NCI-H1694 (cell line): Measurements from ENCODE around the gene LYPD1.

Experiments
- DNase-seq: peaks from one replicate; lab custom pipeline; 2025; lab: John Stamatoyannopoulos, UW

Gene LYPD1

DNA sequence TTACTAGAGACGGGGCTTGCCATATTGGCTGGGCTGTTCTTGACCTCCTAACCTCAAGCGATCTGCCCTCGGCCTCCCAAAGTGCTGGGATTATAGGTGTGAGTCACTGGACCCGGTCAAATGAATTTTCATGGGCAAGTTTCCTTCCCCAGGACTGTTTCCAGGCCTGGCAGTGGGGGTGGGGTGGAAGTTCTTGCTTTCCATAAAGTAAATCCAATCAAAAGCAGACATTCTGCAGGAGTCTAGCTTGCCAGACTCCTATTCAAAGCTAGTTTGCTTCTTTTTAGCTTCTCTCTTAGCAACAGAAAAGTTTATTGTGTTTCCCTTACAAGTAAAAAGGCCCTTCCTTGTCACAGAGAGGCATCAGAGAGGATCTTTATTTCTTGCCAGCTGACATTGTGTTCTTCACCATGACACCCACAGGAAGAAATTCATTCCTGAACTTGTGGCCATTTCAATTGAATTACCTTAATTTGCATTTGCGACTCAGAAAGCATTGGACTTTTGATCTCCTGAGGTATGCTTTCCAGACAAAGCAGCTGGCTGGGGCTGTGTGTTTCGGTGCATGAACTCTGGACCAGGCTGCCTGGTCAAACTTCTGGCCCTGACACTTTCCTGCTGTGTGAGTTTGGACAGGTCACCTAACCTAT, 37.9 kb downstream of the LYPD1 start:
- no peak for DNase-seq

DNA sequence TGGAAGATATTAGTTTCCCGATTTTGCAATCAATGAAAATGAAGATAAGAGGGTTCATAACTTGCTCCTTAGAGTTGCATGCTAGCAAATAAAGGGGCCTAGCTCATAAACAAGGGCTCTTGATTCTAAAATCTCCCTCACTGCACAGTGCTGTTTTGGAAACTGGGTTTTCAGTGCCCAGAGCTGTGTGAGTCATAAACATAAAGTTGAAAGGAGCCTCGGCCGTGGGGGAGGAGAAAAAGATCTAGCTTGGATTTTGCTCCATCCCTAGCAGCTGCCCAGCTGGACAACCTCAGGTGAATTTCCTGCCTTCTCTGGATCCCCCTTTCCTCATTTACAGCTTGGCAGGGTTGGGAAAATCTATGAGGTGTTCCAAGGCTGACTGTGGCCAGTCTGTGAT, 42.5 kb downstream of the LYPD1 start:
- DNase-seq: no peak

DNA sequence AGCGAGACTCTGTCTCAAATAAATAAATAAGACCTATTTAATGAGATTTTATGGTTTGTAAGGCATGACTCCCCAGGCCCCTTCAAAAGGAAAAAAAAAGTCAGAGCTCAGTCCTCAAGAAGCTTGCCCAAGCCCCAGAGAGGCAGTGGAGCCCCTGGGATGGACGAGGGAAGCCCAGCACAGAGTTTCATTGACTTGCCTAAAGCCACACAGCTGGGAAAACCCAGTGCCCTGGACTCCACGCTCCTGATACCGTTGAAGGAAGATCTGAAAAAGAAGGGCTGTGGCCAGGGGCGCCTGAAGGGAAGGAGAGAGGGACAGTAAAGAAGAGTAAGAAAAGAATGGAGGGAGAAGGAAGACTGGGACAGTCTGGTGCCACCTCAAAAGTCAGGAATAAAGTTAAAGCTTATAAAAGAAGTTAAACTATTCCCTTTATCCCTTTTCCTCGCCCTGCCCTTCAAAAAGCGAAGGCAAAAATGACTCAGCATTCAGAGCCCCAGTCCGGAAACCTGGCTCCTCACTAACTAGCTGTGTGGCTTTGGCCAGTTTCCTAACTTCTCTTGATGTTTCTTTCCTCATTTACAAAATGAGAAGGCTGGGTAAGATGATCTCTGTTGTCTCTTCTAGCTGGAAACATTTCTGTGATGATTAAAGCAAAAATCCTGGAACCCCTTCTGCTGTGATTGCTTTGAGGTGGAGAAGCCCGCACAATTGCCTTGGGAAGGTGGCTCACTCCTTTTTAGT, 46.7 kb downstream of the LYPD1 start:
- DNase-seq: no peak

DNA sequence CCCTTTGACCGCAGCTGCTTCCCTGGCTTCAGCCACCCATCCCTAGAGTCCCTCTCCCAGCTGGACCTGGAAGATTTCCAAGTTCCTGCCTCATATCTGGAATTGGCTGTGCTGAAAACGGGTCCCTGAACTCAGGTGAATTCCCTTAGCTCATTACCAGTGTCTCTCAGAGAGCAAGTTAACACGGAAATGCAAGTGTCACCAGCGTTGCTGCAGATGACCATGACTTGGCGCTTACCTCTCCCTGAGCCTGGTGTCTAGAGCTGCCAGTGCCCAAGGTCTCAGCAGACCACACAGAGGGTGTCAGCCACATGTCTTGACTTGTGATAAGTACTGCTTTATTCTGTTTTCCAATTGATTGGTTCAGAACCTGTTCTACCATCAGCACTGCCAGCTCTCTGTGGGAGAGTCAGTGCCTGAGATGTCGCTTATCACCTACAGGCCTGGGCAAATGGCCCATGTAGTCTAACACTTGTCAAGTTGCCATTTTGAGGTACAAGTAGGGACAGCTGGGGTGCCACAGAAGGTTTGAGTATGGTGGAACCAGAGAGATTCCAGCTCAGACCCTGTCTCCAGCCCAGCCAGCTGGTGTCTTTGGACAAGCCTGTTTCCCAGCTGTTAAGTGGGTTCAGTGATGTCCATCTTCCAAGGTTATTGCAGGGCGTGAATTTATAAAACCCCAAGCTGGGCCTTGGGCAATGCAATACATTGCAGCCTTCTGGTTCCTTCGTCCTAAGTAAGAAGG, 48.7 kb downstream of the LYPD1 start:
- no peak for DNase-seq

DNA sequence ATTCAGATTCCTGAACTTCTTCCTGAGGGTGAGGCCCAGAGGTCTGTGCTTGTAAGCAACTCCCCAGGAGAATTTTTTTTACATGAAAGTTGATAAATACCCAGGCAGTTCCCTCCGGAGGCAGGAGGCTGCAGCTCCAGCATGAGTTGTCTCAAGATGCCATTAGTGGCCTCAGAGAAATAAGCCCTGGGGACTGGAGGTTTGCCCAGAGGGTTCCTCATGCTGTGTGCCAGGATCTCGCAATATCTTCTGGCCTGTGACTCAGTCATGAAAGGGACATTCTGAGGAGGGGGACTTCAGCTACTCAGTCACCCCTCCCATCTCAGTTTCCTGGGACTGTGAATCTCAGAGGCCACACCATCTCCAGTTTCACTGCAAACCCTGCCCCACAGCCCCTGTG, 49.9 kb downstream of the LYPD1 start:
- no peak for DNase-seq

DNA sequence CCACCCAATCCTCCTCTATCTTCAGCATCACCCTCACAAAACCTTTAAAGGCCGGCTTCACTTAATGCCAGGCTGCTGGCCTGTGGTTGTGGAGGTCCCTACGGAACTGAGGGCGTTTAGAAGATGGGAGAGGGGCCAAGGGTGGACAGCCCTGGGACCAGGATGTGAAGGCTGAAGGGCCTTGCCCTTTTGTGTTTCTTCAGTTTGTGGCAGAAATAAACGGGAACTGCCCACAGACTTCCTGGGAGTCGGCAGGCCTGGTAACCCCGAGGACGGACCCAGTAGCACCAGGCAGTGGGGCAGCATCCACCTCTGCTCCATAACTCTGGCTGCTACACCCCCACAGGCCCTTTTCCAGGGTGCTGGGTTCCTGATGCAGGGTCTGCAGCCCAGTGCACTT, 51.3 kb downstream of the LYPD1 start:
- no peak for DNase-seq

DNA sequence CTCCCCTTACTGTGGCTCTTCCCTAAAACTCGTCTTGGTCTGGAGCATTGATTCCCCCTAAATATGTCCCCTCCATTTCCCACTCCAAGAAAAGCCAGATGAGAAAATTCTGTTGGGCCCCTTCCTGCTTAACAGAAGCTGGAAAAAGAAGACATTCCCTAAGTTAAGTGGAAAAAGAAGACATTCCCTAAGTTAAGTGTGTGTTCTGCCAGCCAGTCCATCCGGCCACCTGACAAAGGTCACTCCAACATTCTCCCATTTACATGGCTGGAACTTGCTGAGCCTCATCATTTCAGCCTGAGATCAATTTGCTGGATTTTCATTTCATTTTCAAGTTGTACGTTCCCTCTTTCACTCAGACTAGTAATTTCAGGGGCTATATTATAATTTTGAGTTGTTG, 52.0 kb downstream of the LYPD1 start:
- DNase-seq: no peak

DNA sequence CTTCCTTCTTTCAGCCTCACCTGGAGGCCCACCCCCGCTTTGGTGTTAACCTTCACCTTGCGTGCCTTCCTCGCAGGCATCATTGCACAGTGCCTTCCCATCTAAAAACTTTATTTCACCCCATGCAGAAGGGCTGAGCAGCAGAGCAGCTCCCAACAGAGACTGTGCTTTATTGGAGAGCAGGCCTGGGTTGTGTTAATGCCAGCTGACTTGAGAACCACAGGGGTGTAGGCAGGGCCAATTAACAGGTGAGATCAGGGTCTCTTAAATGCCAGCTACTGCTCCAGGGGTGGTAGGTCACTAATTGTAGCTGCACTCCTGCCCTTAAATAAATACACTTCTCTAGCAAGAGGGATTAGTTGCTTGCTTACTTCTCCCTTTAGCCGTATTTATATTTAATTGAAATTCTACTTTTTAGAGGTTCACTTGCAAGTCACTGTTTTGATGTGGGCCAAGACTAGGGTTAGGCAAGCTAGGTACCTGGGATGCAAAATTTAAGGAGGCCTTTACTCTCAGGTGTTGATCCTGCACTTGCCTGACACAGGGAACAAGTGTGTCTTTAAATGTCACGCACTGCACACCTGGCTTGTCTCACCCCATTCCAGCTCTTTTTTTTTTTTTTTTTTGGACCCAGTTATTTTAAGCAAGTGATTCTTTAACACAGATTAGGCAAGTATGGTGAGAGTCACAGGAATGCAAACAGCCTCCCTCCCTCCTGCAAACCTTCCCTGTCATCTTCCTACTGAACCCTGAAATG, 54.5 kb downstream of the LYPD1 start:
- DNase-seq: no peak

DNA sequence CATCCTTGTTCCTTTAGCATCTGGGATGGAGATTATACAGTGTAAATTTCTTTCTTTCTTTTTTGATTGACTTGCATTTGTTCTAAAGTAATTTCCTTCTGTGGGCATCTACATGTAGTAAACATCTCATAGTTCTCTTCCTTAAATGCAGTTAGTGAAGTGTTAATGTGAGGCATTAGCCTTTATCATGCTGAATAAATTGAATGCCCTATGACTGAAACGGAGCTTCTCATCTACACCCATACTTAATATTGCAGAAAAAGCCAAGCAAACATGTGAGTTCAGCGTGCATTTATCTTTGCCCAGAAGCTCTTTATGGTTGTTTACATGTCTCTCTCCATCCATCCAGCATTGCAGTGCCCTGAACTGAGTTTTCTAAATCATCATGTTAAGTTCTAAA, 58.3 kb downstream of the LYPD1 start:
- no peak for DNase-seq

DNA sequence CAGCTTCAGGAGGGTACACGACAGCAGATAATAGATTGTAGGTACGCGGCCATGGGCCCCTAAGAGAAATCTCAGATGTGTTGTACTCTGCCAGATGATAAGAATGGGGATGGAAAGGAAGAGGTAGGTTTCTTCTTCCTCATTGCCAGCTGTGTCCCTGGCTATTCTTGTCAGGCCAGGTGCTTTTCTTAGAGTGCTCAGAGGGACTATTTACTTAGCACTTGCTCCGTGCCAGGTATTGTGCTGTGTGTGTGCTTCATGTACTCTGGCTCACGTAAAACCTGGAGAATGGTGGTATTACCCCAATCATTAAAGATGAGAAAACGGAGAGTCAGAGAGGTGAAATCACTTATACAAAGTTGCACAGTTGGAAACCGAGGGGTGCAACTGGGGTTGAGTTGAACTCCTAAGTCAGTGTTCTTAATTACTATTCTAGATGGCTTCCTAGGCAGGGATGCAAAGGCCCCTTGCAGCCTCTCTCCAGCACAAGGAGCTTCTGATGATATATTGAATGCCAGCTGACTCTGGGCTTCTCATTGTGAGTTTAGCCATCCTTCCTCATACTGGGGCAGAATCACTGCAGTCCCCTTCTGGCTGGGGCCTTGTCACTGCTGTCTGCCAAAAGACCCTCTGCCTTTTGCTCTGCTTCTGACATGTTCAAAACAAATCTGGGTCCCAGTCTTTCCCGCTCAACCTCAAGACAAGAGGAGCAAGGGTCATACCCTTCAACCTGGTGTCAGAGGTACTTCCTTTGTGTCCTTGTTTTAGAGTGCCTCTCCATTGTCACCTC, 60.7 kb downstream of the LYPD1 start:
- no peak for DNase-seq

DNA sequence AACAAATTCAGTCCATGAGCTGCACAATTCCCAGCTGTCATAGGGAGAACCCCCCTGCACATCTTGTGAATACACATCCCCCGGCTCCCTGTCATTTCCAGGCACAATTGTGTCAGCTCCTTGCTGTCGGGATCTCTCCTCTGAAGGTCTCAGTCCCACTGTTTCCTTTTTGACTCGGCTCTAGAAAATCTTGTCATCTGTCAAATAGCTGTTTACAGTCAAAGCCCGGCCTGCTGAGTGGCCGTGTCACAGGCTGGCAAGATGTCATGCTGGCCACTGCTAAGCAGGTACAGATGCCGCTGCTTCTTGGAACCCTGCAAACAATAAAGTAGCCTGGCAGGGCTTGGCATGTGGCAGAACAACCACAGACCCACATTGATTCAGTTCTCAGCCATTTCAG, 61.7 kb downstream of the LYPD1 start:
- no peak for DNase-seq

DNA sequence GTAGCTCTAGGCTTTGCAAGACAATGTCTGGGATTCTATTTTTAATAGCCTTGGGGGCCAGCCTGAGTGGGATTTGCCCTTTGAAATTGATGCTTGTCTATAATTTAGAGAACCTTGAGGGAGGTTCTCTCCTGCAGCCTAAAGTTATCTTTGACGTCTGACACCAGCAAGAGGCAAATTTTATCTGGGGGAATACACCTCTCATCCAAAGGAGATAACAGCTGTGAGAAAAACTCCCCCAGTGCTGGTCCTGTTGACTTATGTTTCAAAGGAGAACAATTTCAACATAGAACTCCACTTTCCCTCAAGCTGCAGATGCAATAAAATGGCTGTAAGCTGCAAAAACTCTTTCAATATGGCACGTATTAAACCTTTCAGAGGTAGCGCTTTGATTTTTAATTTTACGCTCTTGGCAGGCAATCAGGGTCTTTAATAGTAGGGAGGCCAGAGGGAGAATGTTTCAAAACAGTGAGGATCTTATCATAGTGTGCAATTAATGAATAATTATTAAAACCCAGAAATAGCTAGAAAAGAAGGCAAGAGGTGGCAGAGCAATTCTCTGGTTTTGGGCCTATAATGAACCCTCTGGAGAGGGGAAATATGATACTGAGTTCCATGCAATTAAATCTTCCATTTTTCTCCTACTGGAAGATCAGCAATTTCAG, 62.4 kb downstream of the LYPD1 start:
- DNase-seq: no peak

DNA sequence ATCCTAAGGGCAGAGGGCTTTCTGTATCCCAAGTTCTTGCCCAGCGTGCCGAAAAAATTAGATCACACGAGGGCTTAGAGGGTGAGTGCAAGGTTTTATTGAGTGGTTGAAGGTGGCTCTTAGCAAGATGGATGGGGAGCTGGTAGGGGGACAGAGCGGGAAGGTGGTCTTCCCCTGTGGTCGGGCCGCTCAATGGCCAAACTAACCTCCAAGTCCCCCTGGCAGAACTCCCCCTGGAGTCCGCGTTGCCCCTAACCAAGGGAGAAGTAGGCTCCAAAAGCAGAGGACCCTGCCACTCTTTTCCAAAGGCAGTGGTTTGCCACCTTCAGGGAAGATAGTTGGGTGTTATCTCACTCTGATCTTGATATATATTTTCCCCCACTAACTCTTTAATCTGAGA, 63.4 kb downstream of the LYPD1 start:
- DNase-seq: no peak

DNA sequence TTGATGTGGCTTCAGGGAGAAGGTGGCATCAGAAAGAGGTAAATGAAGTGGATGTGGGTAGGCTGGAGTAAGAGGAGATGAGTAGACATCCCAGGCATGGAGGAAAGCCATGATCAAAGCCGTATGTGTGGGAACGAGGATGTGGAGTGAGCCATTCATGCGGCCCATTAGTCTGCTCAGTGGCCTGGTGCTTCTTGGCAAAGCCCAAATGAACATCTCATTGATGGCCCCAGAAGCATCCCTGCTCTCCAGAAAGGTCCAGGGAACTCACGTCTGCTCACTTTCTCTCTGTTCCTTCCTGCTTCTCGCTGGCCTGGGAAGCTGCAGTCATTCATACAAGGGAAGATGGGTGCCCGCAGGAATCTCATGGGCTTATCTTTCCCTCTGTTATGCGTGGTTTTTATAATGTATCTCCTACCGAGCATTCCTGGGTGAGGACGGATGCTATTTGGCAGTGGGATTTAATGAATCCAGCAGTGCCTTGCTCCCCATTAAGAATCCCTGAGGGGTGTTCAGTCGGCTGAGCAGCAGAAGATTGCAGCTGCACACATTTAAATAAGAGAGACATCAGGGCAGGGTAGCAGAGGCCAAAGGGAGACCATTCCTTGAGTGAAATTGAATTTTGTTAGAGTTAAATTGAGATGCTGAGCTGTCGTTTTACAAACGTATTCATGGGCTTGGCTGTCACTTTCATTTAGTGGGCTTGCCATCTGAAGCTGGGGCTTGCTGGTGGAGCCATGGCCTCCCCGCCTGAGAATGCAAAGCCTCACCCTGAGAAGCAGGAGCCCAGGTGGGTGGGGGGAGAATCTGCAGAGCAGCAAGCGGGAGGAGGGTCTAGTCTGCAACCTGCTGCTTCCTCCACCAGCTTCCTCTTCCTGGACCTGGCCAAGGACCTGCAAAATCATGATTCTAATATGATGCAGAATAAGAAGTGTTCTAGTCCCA, 64.5 kb downstream of the LYPD1 start:
- no peak for DNase-seq

DNA sequence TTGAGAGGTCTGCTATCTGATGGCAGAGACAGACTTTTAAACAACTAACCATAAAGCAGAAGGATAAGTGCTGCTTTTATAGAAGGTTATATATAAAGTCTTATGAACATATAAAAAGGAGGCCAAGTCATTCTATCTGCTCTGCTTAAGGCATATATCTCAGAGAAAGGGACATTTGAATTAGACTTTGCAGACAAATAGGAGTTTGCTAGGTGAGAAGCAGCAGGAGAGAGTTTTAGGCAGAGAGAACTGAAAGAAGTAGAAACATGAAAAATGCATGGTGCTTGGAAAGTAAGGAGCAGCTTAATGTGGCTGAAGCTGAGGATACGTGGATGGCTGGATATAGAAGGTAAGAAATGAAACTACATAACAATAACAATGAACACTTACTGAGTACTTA, 65.4 kb downstream of the LYPD1 start:
- DNase-seq: no peak

DNA sequence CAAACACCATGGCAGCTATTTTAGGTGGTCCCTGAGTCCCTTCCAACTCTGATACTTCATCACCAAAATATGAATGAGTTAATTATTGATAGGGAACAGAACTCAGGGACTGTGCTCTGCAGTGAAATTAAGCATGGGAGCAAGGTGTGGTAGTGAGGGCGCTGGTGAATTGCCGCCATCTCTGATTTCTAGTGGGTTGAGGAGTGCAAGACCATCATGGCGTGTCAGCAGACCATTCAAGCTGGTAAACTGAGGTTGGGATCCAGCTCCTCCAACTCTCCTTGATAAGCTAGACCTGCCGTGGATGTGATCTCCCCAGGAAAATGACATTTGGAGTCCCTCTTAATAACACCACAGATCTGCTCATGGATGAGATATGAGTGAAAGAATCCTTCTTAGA, 70.4 kb downstream of the LYPD1 start:
- no peak for DNase-seq

DNA sequence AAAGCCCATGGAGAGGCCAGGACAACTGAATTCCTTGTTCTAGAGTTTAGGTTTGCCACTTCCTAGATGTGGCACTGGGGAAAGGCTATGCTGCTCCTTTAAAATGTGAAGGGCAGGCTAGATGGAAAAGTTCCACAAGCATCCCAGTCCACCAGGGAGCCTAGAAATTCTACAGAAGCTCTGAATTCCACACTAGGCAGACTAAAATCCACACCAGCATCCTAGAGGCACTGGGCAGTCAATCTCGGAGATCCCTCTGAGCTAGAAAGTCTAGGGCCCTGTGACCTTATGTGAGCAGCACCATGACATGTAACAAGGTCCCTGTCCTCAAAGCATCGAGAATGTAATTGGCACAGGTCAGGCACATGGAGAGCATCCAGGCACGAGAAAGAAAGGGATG, 71.5 kb downstream of the LYPD1 start:
- DNase-seq: no peak

DNA sequence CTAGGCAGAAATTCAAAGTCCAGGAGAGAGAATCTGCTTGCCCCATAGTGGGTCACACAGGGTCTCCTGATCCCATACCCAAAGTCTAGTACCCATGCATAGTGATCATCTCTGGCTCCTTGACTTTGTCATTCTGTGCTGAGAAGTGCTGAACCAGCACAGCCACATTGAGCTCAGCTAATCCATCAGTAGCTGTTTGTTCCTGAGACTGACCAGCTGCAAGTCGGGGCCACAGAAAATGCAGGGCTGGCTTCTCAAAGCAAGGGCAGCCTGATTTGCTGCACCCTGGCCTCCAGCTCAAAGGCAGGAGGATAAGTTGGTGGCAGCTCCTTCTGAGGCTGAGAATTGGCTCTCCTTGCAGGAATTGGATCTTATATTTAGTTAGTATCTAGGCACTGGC, 72.2 kb downstream of the LYPD1 start:
- no peak for DNase-seq

DNA sequence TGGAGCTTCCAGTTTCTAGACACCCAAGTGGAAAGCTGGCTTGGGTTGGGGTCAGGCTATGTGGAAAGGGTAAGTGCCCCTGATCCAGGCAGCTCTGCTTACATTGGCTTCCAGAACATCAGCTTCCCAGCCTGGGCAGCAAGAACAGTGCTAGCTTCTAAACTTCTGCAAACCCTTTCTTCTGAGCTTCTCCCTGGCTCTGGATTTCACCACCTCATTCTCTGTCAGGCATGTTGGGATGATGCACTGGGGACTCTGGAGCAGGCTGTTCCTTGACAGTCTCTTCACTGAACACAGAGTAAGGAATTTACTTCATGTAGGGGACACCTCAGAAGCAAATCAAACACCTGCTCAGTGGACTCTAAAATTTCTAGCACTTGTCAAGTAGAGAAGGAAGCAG, 72.8 kb downstream of the LYPD1 start:
- DNase-seq: no peak

DNA sequence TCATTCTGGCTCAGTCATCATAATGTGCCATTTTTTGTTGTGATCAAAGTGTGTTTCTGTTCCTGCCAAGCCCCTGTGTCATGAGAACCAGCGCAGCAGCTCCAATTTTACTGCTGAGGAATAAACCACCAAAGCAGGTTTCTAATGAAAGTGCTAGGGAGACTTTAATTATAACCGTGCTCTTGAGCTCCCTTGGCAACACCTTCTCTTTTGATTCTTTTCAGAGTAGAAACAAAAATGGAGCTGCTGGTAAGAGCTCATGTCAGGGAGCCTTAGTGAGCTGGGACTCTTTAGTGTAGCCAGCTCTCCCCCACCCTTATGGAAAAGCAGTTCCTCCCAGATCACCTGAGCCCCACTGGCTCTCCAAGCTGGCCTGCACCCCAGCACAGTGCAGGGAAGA, 74.3 kb downstream of the LYPD1 start:
- no peak for DNase-seq
